Panc1 (cell line): ENCODE results near the gene ZBED4. TPM values are rescaled to one million over a fixed set of nuclear protein-coding genes. Genes with fewer than 3 reads are reported as not detected.
"Not testable (repeated sequence)": the region's sequence is repeated elsewhere in the genome, so short reads cannot be mapped to it uniquely, and the experiment has no call there.

Experiments
- ATAC-seq: fragments of 200-7000 bp; cut with Tn5 transposase; 2 replicates; pipeline ENCODE4 v1.9.1; 2020; ENCODE audit warnings: mild to moderate bottlenecking, moderate library complexity
- BruUV-seq: library from RNA; stranded (reverse); fragments of 400-500 nt; replicated peaks from 2 replicates; lab custom pipeline; 2021; lab: Mats Ljungman, UMichigan
- CTCF ChIA-PET: fragments of 300-600 bp; sonication (Branson Sonifier 250); formaldehyde crosslinking; loops from one replicate; lab custom pipeline; 2022; ENCODE audit warnings: antibody characterized with exemption; lab: Charles Lee
- POLR2A ChIA-PET: fragments of 300-600 bp; sonication (Branson Sonifier 250); formaldehyde crosslinking; loops from one replicate; lab custom pipeline; 2022; ENCODE audit warnings: antibody characterized with exemption; lab: Charles Lee
- DNase-seq: peaks from one replicate; pipeline ENCODE4 v3.0.0-alpha.2; 2010; ENCODE audit warnings: low read depth, low spot score
- H3K27ac ChIP-seq: 2 replicates; pipeline ENCODE4 v1.5.1; 2011; ENCODE audit warnings: mild to moderate bottlenecking, low read length, inconsistent platforms
- H3K27me3 ChIP-seq: fragments of 200-500 bp; sonication (Bioruptor generic); 2 replicates; pipeline ENCODE4 v1.6.0; 2014; ENCODE audit warnings: low read length, inconsistent platforms; ENCODE audit not compliant: control insufficient read depth, insufficient read depth
- H3K36me3 ChIP-seq: fragments of 200-500 bp; sonication (Bioruptor generic); 2 replicates; pipeline ENCODE4 v1.5.1; 2014; ENCODE audit warnings: inconsistent platforms, mild to moderate bottlenecking, low read length, moderate library complexity; ENCODE audit not compliant: control insufficient read depth, insufficient read depth
- H3K4me1 ChIP-seq: 2 replicates; pipeline ENCODE4 v1.5.1; 2011; ENCODE audit warnings: inconsistent platforms, mild to moderate bottlenecking, low read length, moderate library complexity; ENCODE audit not compliant: control insufficient read depth, insufficient read depth
- H3K4me3 ChIP-seq, 2 experiments: 2 replicates each; pipeline ENCODE4 v1.5.1; 2011 to 2012; ENCODE audit warnings: low read depth in 2 of 2, low read length in 2 of 2, mild to moderate bottlenecking in 2 of 2, inconsistent platforms in 1 of 2, moderate library complexity in 1 of 2
- H3K9me3 ChIP-seq: fragments of 200-500 bp; sonication (Bioruptor generic); 2 replicates; pipeline ENCODE4 v1.5.1; 2014; ENCODE audit warnings: low read depth, mild to moderate bottlenecking, inconsistent platforms, low read length, moderate library complexity; ENCODE audit not compliant: control insufficient read depth, insufficient read depth
- CTCF ChIP-seq: fragments of 450-650 bp; IDR thresholded peaks from 2 replicates; pipeline ENCODE4 v1.5.1; 2017; ENCODE audit warnings: mild to moderate bottlenecking
- POLR2AphosphoS5 ChIP-seq: IDR thresholded peaks from 2 replicates; pipeline ENCODE4 v1.6.1; 2012; ENCODE audit warnings: mild to moderate bottlenecking, low read depth, low read length, moderate library complexity
- REST ChIP-seq, 2 experiments: IDR thresholded peaks; 2 replicates each; pipeline ENCODE4 v1.6.1; 2011 to 2012; ENCODE audit warnings: low read depth in 2 of 2, control low read depth in 1 of 2, low read length in 1 of 2, mild to moderate bottlenecking in 1 of 2, moderate library complexity in 1 of 2; ENCODE audit not compliant: insufficient read depth in 1 of 2
- SIN3A ChIP-seq: IDR thresholded peaks from 2 replicates; pipeline ENCODE4 v1.6.1; 2012; ENCODE audit warnings: low read depth, mild to moderate bottlenecking, low read length, moderate library complexity, borderline replicate concordance; ENCODE audit not compliant: insufficient read depth
- TCF7L2 ChIP-seq: IDR thresholded peaks from 2 replicates; pipeline ENCODE4 v1.6.1; 2011; ENCODE audit warnings: mild to moderate bottlenecking, low read depth, low read length, inconsistent platforms
- in situ Hi-C: cut with HindIII; loops from 2 replicates; pipeline ENCODE4 v1.10.0; 2016; ENCODE audit warnings: low sequenced_read_pairs, low pct_unique_long_range_greater_than_20kb
- intact Hi-C: fragments of 100-400 bp; cut with micrococcal nuclease; formaldehyde crosslinking; loops from one replicate; pipeline ENCODE4 v1.10.0; 2022; ENCODE audit not compliant: unreplicated experiment
- total RNA-seq: library from RNA; stranded (reverse); gene quantifications from one replicate; pipeline ENCODE4 v1.2.1, GENCODE V29; 2021; ENCODE audit not compliant: unreplicated experiment

ZBED4 gene
- total RNA-seq, 1 experiment from 2014 or later, result 17.3 TPM

GRCh38 chr22:49817359-49817758 lies 36.3 kb upstream of the ZBED4 start:
- Histone ChIP-seq H3K9me3 (no peaks in the 10 kb centered on the region), H3K4me3 (no peak overlapping the region), H3K27me3 (no peaks in the 10 kb centered on the region), H3K4me1 (no peaks in the 10 kb centered on the region), H3K27ac (no peak overlapping the region), H3K36me3 (no peaks in the 10 kb centered on the region; the same call in 1 of the 2 replicates)
- TF ChIP-seq REST (IDR thresholded peaks at IDR 0.05; ENCODE audit: insufficient read depth in 1 of 2, low read depth in 2 of 2, low read length in 1 of 2), result no peak
- intact Hi-C loops, result no loop called here
- no TSS peak for BruUV-seq
- ChIA-PET POLR2A (no interaction called here), CTCF (no interaction called here)
- DNase-seq (no peak), ATAC-seq (0 out of 2 replicates have a peak, but pooled peaks have one; percentile 40)
- in situ Hi-C loops, result no loop called here

- Histone ChIP-seq H3K27ac (no peak overlapping the region), H3K4me3 (no peak overlapping the region), H3K36me3 (no peaks in the 10 kb centered on the region; the same call in 1 of the 2 replicates), H3K4me1 (peaks cover 6% of the 10 kb centered on the region; the same call in 1 of the 2 replicates), H3K27me3 (no peaks in the 10 kb centered on the region), H3K9me3 (no peaks in the 10 kb centered on the region)
- intact Hi-C loops, result no loop called here
- no TSS peak for BruUV-seq
- DNase-seq (no peak), ATAC-seq (no peak)
- no peak for TF ChIP-seq TCF7L2
- no peak for TF ChIP-seq CTCF
- no peak for TF ChIP-seq SIN3A
- TF ChIP-seq REST (IDR thresholded peaks at IDR 0.05; ENCODE audit: insufficient read depth in 1 of 2, low read depth in 2 of 2, low read length in 1 of 2), result no peak
- no peak for TF ChIP-seq POLR2AphosphoS5
- CTCF ChIA-PET, result no interaction called here
- POLR2A ChIA-PET, result no interaction called here
- in situ Hi-C loops, result no loop called here
Observed at GRCh38 chr22:49820984-49821383, 32.7 kb upstream of the ZBED4 start.

GRCh38 chr22:49821741-49822140 lies 31.9 kb upstream of the ZBED4 start:
- CTCF ChIA-PET, H3K27me3 ChIP-seq, BruUV-seq, H3K9me3 ChIP-seq, H3K27ac ChIP-seq, ATAC-seq, intact Hi-C loops, H3K4me1 ChIP-seq, in situ Hi-C loops, DNase-seq, H3K36me3 ChIP-seq, H3K4me3 ChIP-seq: not testable (repeated sequence)
- POLR2A ChIA-PET, result interaction anchor here (0.6 kb wide), 1 partner anchor 292 kb away, joined by 3 read pairs; no protein-coding TSS in a partner anchor
